HepG2 (cell line): ENCODE measurements around the gene OSR1. TPM values are rescaled to one million over a fixed set of nuclear protein-coding genes. Genes with fewer than 3 reads are reported as not detected.

Experiments used
- ASH2L ChIP-seq: fragments of 300-600, 200-600 bp; sonication (generic); IDR thresholded peaks from 2 replicates; pipeline ENCODE4 v1.7.0; 2017; ENCODE audit warnings: low read depth, mild to moderate bottlenecking, moderate library complexity, mixed read lengths, low read length; ENCODE audit not compliant: insufficient read length
- EP300 ChIP-seq, 3 experiments: sonication (generic) in 1 of 3; formaldehyde crosslinking in 1 of 3; IDR thresholded peaks; 2 replicates each; pipeline versions ENCODE4 v1.5.1 to v1.6.1; 2011 to 2020; ENCODE audit warnings: low read depth in 2 of 3, low read length in 2 of 3, borderline replicate concordance in 1 of 3, improper control_type of control experiment in 1 of 3, mild to moderate bottlenecking in 1 of 3, missing genetic modification reagents in 1 of 3, moderate library complexity in 1 of 3
- KAT8 ChIP-seq: IDR thresholded peaks from 2 replicates; pipeline ENCODE4 v1.6.1; 2016; ENCODE audit warnings: missing genetic modification reagents, missing compliant biosample characterization
- MIXL1 ChIP-seq: IDR thresholded peaks from 2 replicates; pipeline ENCODE4 v1.6.1; 2016
- MTA1 ChIP-seq: sonication (generic); formaldehyde crosslinking; IDR thresholded peaks from 2 replicates; pipeline ENCODE4 v1.4.0; 2020; ENCODE audit warnings: missing genetic modification reagents, mild to moderate bottlenecking, borderline replicate concordance
- PHF21A ChIP-seq: sonication (generic); formaldehyde crosslinking; IDR thresholded peaks from 2 replicates; pipeline ENCODE4 v1.5.0; 2020; ENCODE audit warnings: mild to moderate bottlenecking, missing genetic modification reagents
- SAP130 ChIP-seq: IDR thresholded peaks from 2 replicates; pipeline ENCODE4 v1.6.1; 2016; ENCODE audit warnings: low read depth
- SNRNP70 ChIP-seq: fragments of 200-400 bp; formaldehyde crosslinking; IDR thresholded peaks from 2 replicates; pipeline ENCODE4 v1.6.1; 2017; ENCODE audit warnings: mild to moderate bottlenecking, low read depth, low read length, moderate library complexity
- ZNF343 ChIP-seq: sonication (generic); formaldehyde crosslinking; IDR thresholded peaks from 2 replicates; pipeline ENCODE4 v1.4.0; 2020; ENCODE audit warnings: mild to moderate bottlenecking, missing genetic modification reagents
- polyA plus RNA-seq, 8 experiments: library from polyadenylated mRNA; depleted of rRNA in 3 of 8; stranded (reverse) in 7 of 8; unstranded in 1 of 8; fragments of >200 nt; fragmentation: Illumina TruSeq in 4 of 8; extraction: Trizol in 4 of 8; gene quantifications; 2 replicates each; pipeline versions ENCODE4 v1.2.1 to v1.2.3, GENCODE V29; 2011 to 2016; ENCODE audit warnings: low read depth in 4 of 8, missing spikeins in 1 of 8, mixed read lengths in 1 of 8; ENCODE audit not compliant: insufficient read depth in 1 of 8
- total RNA-seq, 5 experiments: library from RNA; depleted of rRNA; stranded (reverse); fragments of >200 nt; fragmentation: Illumina TruSeq; extraction: Trizol; gene quantifications; 2 replicates each; pipeline ENCODE4 v1.2.3, GENCODE V29; 2016; ENCODE audit warnings: low read depth in 1 of 5
- TF ChIP-seq, protein P1 (sequence below): sonication (generic); formaldehyde crosslinking; conservative IDR thresholded peaks from 2 replicates; pipeline ENCODE4 v1.4.0; 2020; ENCODE audit warnings: missing genetic modification reagents
- TF ChIP-seq, protein P2 (sequence below): sonication (generic); formaldehyde crosslinking; IDR thresholded peaks from 2 replicates; pipeline ENCODE4 v1.5.1; 2020; ENCODE audit warnings: mild to moderate bottlenecking, moderate library complexity, missing genetic modification reagents
- TF ChIP-seq, protein P3 (sequence below): sonication (generic); formaldehyde crosslinking; IDR thresholded peaks from 2 replicates; pipeline ENCODE4 v1.5.1; 2020; ENCODE audit warnings: mild to moderate bottlenecking, missing genetic modification reagents, moderate library complexity
- TF ChIP-seq, protein P4 (sequence below): sonication (generic); formaldehyde crosslinking; IDR thresholded peaks from 2 replicates; pipeline ENCODE4 v1.4.0; 2020; ENCODE audit warnings: missing genetic modification reagents, mild to moderate bottlenecking, borderline replicate concordance
- TF ChIP-seq, protein P5 (sequence below), 2 experiments: fragments of 450-650 bp in 1 of 2; sonication (generic) in 1 of 2; formaldehyde crosslinking; IDR thresholded peaks; 2 replicates each; pipeline versions ENCODE4 v1.5.0 to v1.8.0; 2020 to 2022; ENCODE audit warnings: mild to moderate bottlenecking in 1 of 2, missing genetic modification reagents in 1 of 2
- TF ChIP-seq, protein P6 (sequence below): sonication (generic); formaldehyde crosslinking; IDR thresholded peaks from 2 replicates; pipeline ENCODE4 v1.9.0; 2022; ENCODE audit warnings: missing genetic modification reagents, mild to moderate bottlenecking, borderline replicate concordance

OSR1 gene
- total and polyA plus RNA-seq, 2 of the 13 experiments (the other 11 are each of a cell fraction or from before 2014, with no cell fraction given), result 0.63 to 1.1 TPM

DNA sequence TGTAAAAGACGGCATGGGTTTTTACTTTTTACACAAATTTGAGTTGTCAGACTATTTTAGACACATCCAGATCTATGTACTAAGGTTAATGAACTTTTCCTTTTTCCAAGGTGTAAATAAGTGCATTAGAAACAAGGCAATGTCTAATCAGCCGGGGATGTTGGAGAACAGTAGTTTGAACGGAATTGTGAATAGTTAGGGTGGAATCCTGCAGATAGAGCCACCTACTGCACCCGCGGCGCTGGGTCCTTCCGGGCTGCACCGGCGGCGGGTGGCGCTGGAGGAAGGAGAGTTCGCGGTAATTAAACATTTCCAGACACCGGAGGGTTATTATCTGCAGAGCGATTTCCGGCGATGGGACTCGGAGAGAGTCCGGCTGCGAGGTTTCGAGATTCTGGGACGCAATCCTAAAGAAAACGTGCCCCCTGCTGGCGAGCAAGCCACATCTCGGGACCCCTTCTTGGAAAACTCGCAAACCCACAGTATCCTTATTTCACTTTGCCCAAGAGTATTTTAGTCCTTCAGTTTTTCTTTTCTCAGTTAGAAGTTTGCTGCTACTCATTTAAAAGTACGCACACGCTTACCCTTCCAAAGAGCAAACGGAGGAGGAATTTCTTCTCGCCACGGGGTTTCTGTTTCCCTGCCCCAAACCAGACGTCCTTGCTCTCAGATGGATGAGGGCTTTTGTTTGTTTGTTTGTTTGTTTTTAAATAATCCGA, 4.5 kb upstream of the OSR1 start (continued):
- 0 out of 4 replicates have a peak, but pooled peaks of 1 of the 2 experiments have one; percentile 3 for TF ChIP-seq EP300 (IDR thresholded peaks at IDR 0.05; ENCODE audit: low read depth in 2 of 2, low read length in 2 of 2)
- TF ChIP-seq EP300 (CRISPR knock-in tag; IDR thresholded peaks at IDR 0.05; ENCODE audit: borderline replicate concordance), result no peak
- TF ChIP-seq MIXL1 (CRISPR knock-in tag), result no peak
- TF ChIP-seq, protein P1, sequence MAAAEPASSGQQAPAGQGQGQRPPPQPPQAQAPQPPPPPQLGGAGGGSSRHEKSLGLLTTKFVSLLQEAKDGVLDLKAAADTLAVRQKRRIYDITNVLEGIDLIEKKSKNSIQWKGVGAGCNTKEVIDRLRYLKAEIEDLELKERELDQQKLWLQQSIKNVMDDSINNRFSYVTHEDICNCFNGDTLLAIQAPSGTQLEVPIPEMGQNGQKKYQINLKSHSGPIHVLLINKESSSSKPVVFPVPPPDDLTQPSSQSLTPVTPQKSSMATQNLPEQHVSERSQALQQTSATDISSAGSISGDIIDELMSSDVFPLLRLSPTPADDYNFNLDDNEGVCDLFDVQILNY (CRISPR knock-in tag), result no peak
- TF ChIP-seq, protein P2, sequence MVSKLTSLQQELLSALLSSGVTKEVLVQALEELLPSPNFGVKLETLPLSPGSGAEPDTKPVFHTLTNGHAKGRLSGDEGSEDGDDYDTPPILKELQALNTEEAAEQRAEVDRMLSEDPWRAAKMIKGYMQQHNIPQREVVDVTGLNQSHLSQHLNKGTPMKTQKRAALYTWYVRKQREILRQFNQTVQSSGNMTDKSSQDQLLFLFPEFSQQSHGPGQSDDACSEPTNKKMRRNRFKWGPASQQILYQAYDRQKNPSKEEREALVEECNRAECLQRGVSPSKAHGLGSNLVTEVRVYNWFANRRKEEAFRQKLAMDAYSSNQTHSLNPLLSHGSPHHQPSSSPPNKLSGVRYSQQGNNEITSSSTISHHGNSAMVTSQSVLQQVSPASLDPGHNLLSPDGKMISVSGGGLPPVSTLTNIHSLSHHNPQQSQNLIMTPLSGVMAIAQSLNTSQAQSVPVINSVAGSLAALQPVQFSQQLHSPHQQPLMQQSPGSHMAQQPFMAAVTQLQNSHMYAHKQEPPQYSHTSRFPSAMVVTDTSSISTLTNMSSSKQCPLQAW (CRISPR knock-in tag), result peak; percentile 68; the same call in 1 of the 2 replicates
- peak; percentile 34; the same call in 1 of the 2 replicates for TF ChIP-seq SAP130 (CRISPR knock-in tag)
- TF ChIP-seq, protein P3, sequence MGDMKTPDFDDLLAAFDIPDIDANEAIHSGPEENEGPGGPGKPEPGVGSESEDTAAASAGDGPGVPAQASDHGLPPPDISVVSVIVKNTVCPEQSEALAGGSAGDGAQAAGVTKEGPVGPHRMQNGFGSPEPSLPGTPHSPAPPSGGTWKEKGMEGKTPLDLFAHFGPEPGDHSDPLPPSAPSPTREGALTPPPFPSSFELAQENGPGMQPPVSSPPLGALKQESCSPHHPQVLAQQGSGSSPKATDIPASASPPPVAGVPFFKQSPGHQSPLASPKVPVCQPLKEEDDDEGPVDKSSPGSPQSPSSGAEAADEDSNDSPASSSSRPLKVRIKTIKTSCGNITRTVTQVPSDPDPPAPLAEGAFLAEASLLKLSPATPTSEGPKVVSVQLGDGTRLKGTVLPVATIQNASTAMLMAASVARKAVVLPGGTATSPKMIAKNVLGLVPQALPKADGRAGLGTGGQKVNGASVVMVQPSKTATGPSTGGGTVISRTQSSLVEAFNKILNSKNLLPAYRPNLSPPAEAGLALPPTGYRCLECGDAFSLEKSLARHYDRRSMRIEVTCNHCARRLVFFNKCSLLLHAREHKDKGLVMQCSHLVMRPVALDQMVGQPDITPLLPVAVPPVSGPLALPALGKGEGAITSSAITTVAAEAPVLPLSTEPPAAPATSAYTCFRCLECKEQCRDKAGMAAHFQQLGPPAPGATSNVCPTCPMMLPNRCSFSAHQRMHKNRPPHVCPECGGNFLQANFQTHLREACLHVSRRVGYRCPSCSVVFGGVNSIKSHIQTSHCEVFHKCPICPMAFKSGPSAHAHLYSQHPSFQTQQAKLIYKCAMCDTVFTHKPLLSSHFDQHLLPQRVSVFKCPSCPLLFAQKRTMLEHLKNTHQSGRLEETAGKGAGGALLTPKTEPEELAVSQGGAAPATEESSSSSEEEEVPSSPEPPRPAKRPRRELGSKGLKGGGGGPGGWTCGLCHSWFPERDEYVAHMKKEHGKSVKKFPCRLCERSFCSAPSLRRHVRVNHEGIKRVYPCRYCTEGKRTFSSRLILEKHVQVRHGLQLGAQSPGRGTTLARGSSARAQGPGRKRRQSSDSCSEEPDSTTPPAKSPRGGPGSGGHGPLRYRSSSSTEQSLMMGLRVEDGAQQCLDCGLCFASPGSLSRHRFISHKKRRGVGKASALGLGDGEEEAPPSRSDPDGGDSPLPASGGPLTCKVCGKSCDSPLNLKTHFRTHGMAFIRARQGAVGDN (CRISPR knock-in tag), result peak; percentile 56
- TF ChIP-seq KAT8 (CRISPR knock-in tag), result peak; percentile 63
- TF ChIP-seq, protein P4, sequence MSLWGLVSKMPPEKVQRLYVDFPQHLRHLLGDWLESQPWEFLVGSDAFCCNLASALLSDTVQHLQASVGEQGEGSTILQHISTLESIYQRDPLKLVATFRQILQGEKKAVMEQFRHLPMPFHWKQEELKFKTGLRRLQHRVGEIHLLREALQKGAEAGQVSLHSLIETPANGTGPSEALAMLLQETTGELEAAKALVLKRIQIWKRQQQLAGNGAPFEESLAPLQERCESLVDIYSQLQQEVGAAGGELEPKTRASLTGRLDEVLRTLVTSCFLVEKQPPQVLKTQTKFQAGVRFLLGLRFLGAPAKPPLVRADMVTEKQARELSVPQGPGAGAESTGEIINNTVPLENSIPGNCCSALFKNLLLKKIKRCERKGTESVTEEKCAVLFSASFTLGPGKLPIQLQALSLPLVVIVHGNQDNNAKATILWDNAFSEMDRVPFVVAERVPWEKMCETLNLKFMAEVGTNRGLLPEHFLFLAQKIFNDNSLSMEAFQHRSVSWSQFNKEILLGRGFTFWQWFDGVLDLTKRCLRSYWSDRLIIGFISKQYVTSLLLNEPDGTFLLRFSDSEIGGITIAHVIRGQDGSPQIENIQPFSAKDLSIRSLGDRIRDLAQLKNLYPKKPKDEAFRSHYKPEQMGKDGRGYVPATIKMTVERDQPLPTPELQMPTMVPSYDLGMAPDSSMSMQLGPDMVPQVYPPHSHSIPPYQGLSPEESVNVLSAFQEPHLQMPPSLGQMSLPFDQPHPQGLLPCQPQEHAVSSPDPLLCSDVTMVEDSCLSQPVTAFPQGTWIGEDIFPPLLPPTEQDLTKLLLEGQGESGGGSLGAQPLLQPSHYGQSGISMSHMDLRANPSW (CRISPR knock-in tag), result no peak
- peak; percentile 80; the same call in 1 of the 2 replicates for TF ChIP-seq PHF21A
- TF ChIP-seq MTA1 (CRISPR knock-in tag), result 0 out of 2 replicates have a peak, but pooled peaks have one; percentile 29
- TF ChIP-seq ZNF343 (CRISPR knock-in tag), result no peak
- TF ChIP-seq, protein P5, sequence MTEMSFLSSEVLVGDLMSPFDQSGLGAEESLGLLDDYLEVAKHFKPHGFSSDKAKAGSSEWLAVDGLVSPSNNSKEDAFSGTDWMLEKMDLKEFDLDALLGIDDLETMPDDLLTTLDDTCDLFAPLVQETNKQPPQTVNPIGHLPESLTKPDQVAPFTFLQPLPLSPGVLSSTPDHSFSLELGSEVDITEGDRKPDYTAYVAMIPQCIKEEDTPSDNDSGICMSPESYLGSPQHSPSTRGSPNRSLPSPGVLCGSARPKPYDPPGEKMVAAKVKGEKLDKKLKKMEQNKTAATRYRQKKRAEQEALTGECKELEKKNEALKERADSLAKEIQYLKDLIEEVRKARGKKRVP (CRISPR knock-in tag; IDR thresholded peaks at IDR 0.05), result no peak
- no peak for TF ChIP-seq SNRNP70
- TF ChIP-seq ASH2L, result no peak
- TF ChIP-seq, protein P6, sequence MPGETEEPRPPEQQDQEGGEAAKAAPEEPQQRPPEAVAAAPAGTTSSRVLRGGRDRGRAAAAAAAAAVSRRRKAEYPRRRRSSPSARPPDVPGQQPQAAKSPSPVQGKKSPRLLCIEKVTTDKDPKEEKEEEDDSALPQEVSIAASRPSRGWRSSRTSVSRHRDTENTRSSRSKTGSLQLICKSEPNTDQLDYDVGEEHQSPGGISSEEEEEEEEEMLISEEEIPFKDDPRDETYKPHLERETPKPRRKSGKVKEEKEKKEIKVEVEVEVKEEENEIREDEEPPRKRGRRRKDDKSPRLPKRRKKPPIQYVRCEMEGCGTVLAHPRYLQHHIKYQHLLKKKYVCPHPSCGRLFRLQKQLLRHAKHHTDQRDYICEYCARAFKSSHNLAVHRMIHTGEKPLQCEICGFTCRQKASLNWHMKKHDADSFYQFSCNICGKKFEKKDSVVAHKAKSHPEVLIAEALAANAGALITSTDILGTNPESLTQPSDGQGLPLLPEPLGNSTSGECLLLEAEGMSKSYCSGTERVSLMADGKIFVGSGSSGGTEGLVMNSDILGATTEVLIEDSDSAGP (CRISPR knock-in tag), result peak; percentile 66; the same call in 1 of the 2 replicates
